Measurements from ENCODE around the gene LIMA1. TPM values are rescaled to one million over a fixed set of nuclear protein-coding genes. Genes with fewer than 3 reads are reported as not detected.

Gene LIMA1
- total and polyA plus RNA-seq, 9 of the 15 experiments (the other 6 are each of a cell fraction or from before 2014, with no cell fraction given), result 20.2 to 37.8 (median 27.3) TPM

- TF ChIP-seq, protein P1, sequence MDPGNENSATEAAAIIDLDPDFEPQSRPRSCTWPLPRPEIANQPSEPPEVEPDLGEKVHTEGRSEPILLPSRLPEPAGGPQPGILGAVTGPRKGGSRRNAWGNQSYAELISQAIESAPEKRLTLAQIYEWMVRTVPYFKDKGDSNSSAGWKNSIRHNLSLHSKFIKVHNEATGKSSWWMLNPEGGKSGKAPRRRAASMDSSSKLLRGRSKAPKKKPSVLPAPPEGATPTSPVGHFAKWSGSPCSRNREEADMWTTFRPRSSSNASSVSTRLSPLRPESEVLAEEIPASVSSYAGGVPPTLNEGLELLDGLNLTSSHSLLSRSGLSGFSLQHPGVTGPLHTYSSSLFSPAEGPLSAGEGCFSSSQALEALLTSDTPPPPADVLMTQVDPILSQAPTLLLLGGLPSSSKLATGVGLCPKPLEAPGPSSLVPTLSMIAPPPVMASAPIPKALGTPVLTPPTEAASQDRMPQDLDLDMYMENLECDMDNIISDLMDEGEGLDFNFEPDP (CRISPR knock-in tag; IDR thresholded peaks at IDR 0.05), result no peak
- TF ChIP-seq U2AF1 (optimal IDR thresholded peaks at IDR 0.05; ENCODE audit: low read depth, low read length), result no peak
- no peak for TF ChIP-seq NCOA2 (IDR thresholded peaks at IDR 0.05; ENCODE audit: partially characterized antibody in 2 of 2)
- no peak for TF ChIP-seq CREB1 (IDR thresholded peaks at IDR 0.05)
- no peak for TF ChIP-seq CREB1 (CRISPR knock-in tag; IDR thresholded peaks at IDR 0.05)
- TF ChIP-seq SETDB1 (IDR thresholded peaks at IDR 0.05; ENCODE audit: low read length), result no peak
- no peak for TF ChIP-seq BRD9 (IDR thresholded peaks at IDR 0.05; ENCODE audit: low read depth, partially characterized antibody)
These were observed 52.0 kb downstream of the LIMA1 start (continued) for GRCh38 chr12:50231346-50231745.

- H3K4me3 ChIP-seq, result no peak overlapping the region
- BruUV-seq (replicated peaks), result no TSS peak
- ChIA-PET CTCF (ENCODE audit: low intra/inter-chr PET ratio) (no interaction called here), POLR2A (interaction anchor here (2.4 kb wide), 1 partner anchor 9 kb away, joined by 6 read pairs; no protein-coding TSS in a partner anchor)
- no peaks in the 10 kb centered on the region for H4K20me1 ChIP-seq (replicated peaks; ENCODE audit: control insufficient read depth, insufficient read depth, low read length)
- H3K4me1 ChIP-seq (replicated peaks in 1 of 2; ENCODE audit: control insufficient read depth in 2 of 2, insufficient read depth in 2 of 2, low read length in 2 of 2), result peaks cover 3 to 5% of the 10 kb centered on the region in 2 experiments; a peak in 3 of 5 replicates
- no peaks in the 10 kb centered on the region for H3K9me1 ChIP-seq (ENCODE audit: control insufficient read depth, insufficient read depth, low read length)
- H3K27ac ChIP-seq (ENCODE audit: extremely low read depth, low read depth, low read length), result no peak overlapping the region
- no peaks in the 10 kb centered on the region for H3K36me3 ChIP-seq (ENCODE audit: control insufficient read depth, insufficient read depth, low read length)
- ATAC-seq (no peak), DNase-seq (ENCODE audit: extremely low read depth in 1 of 4, low spot score in 3 of 4) (no peak), FAIRE-seq (no peak)
- H3K9ac ChIP-seq (ENCODE audit: insufficient read depth in 1 of 2, low read depth in 2 of 2, low read length in 2 of 2), result no peak overlapping the region
- no peaks in the 10 kb centered on the region for H3K27me3 ChIP-seq (ENCODE audit: control insufficient read depth in 2 of 2, insufficient read depth in 2 of 2, low read length in 2 of 2)
- 73% methylated on average over 6 of the region's 6 CpGs for whole genome bisulfite sequencing (ENCODE audit: insufficient coverage, low coverage, missing lambda C conversion rate)
- in situ Hi-C loops (cut with MboI), result no loop called here
- no peak overlapping the region for H2AFZ ChIP-seq (ENCODE audit: low read depth, low read length)
- H3K4me2 ChIP-seq (ENCODE audit: insufficient read depth, low read length), result no peak overlapping the region
- TF ChIP-seq POLR3G (IDR thresholded peaks at IDR 0.05; ENCODE audit: extremely low read depth, insufficient read length, insufficient replicate concordance), result no peak
- TF ChIP-seq ZSCAN32 (CRISPR knock-in tag; IDR thresholded peaks at IDR 0.05), result no peak
- TF ChIP-seq SMARCB1 (IDR thresholded peaks at IDR 0.05; ENCODE audit: insufficient read length, low read depth), result no peak
- TF ChIP-seq NFE2L1 (tag; IDR thresholded peaks at IDR 0.05; ENCODE audit: borderline replicate concordance, low read depth), result no peak
- no peak for TF ChIP-seq POLR2G (IDR thresholded peaks at IDR 0.05; ENCODE audit: low read depth, low read length)
- no peak for TF ChIP-seq ZNF696 (CRISPR knock-in tag; conservative IDR thresholded peaks at IDR 0.05)
- no peak for TF ChIP-seq SRSF1 (IDR thresholded peaks at IDR 0.05; ENCODE audit: low read depth, low read length)
- intact Hi-C loops (cut with micrococcal nuclease), result no loop called here
- H3K79me2 ChIP-seq (ENCODE audit: control insufficient read depth, insufficient read depth, low read length), result no peaks in the 10 kb centered on the region
- H3K9me3 ChIP-seq (replicated peaks; ENCODE audit: control insufficient read depth, insufficient read depth, low read depth, low read length), result no peaks in the 10 kb centered on the region
These were observed 53.1 kb downstream of the LIMA1 start for GRCh38 chr12:50230217-50230616.
